Gastrocnemius medialis (tissue), 4 donors: Measurements from ENCODE around the gene EFNA5. TPM values are rescaled to one million over a fixed set of nuclear protein-coding genes. Genes with fewer than 3 reads are reported as not detected.

Experiments
- ATAC-seq, 2 donors: fragments of 150-250 bp; one replicate each; pipeline ENCODE4 v1.9.1; 2016
- DNase-seq, 2 donors: peaks; one replicate each; pipeline ENCODE4 v3.0.0-alpha.2; 2019
- H3K27ac ChIP-seq, 4 donors: fragments of 200-600 bp; sonication (generic); 1 replicate in 1 of 4; 2 replicates in 3 of 4; pipeline ENCODE4 v1.5.1; 2016 to 2018; ENCODE audit warnings: mild to moderate bottlenecking in 2 of 4, moderate library complexity in 1 of 4
- H3K27me3 ChIP-seq, 3 donors: fragments of 200-600 bp; sonication (generic) in 2 of 3; 1 replicate in 1 of 3; 2 replicates in 2 of 3; pipeline versions ENCODE4 v1.5.1 to v1.6.0; 2016 to 2019; ENCODE audit warnings: mild to moderate bottlenecking in 1 of 3, moderate library complexity in 1 of 3
- H3K36me3 ChIP-seq, 2 donors: fragments of 200-600 bp; sonication (generic) in 1 of 2; one replicate each; pipeline ENCODE4 v1.5.1; 2017 to 2018
- H3K4me1 ChIP-seq, 2 donors: fragments of 200-600 bp; sonication (generic) in 1 of 2; one replicate each; pipeline ENCODE4 v1.5.1; 2016 to 2017; ENCODE audit warnings: mild to moderate bottlenecking in 2 of 2
- H3K4me3 ChIP-seq, 4 donors: fragments of 200-600 bp; sonication (generic) in 3 of 4; 1 replicate in 1 of 4; 2 replicates in 3 of 4; pipeline ENCODE4 v1.5.1; 2016 to 2019; ENCODE audit warnings: mild to moderate bottlenecking in 2 of 4
- H3K9me3 ChIP-seq, 3 donors: fragments of 200-600 bp; sonication (generic) in 2 of 3; 1 replicate in 1 of 3; 2 replicates in 2 of 3; pipeline ENCODE4 v1.5.1; 2016 to 2019
- CTCF ChIP-seq, 5 experiments: fragments of 450-650 bp in 3 of 5; fragments of 200-600 bp in 2 of 5; sonication (generic) in 2 of 5; IDR thresholded peaks in 4 of 5; conservative IDR thresholded peaks in 1 of 5; 1 replicate in 4 of 5; 2 replicates in 1 of 5; pipeline ENCODE4 v1.5.1; 2016 to 2019; ENCODE audit warnings: antibody characterized with exemption in 5 of 5, mild to moderate bottlenecking in 3 of 5, moderate library complexity in 3 of 5
- POLR2A ChIP-seq, 2 donors: fragments of 450-650 bp; IDR thresholded peaks; one replicate each; pipeline ENCODE4 v1.6.1; 2017; ENCODE audit warnings: antibody characterized with exemption in 2 of 2, mild to moderate bottlenecking in 2 of 2, moderate library complexity in 2 of 2
- in situ Hi-C, 4 donors: fragments of 200-750 bp; cut with MboI; loops; one replicate each; pipeline versions ENCODE4 v1.15.0 to v1.8.0; 2017; ENCODE audit warnings: low sequenced_read_pairs in 4 of 4
- intact Hi-C: fragments of 100-400 bp; cut with DNase I; formaldehyde crosslinking; loops from one replicate; pipeline ENCODE4 v1.15.1; 2023; ENCODE audit warnings: low total_unique reads
- total RNA-seq, 4 donors: library from RNA; depleted of rRNA; stranded (reverse); fragments of >200 nt; gene quantifications; one replicate each; pipeline versions ENCODE4 v1.1.0 to v1.2.3, GENCODE V29; 2016

Gene EFNA5
- total RNA-seq, 4 donors from 2014 or later, result 0.15 to 0.62 (median 0.20) TPM; not detected in 1

- Histone ChIP-seq H3K36me3 (no peaks in the 10 kb centered on the region), H3K27me3 (no peaks in the 10 kb centered on the region), H3K4me3 (no peak overlapping the region), H3K9me3 (no peaks in the 10 kb centered on the region), H3K4me1 (no peaks in the 10 kb centered on the region), H3K27ac (no peak overlapping the region)
- intact Hi-C loops, result no loop called here
- DNase-seq (no peak), ATAC-seq (no peak)
- no peak for TF ChIP-seq CTCF (IDR thresholded peaks at IDR 0.05 in 4 of 5, conservative IDR thresholded peaks at IDR 0.05 in 1 of 5)
- no peak for TF ChIP-seq POLR2A (IDR thresholded peaks at IDR 0.05)
- in situ Hi-C loops, result no loop called here
Measured at GRCh38 chr5:107654827-107655226, 15.9 kb downstream of the EFNA5 start.

GRCh38 chr5:107653685-107654084 is 17.1 kb downstream of the EFNA5 start:
- H3K27me3 ChIP-seq, result no peaks in the 10 kb centered on the region
- no peaks in the 10 kb centered on the region for H3K36me3 ChIP-seq
- H3K4me3 ChIP-seq, result no peak overlapping the region
- intact Hi-C loops, result no loop called here
- no peaks in the 10 kb centered on the region for H3K9me3 ChIP-seq
- DNase-seq (no peak), ATAC-seq (no peak)
- no peak for TF ChIP-seq POLR2A (IDR thresholded peaks at IDR 0.05)
- no peak for TF ChIP-seq CTCF (IDR thresholded peaks at IDR 0.05 in 4 of 5, conservative IDR thresholded peaks at IDR 0.05 in 1 of 5)
- H3K27ac ChIP-seq, result no peak overlapping the region
- H3K4me1 ChIP-seq, result no peaks in the 10 kb centered on the region
- in situ Hi-C loops, result no loop called here

GRCh38 chr5:107652839-107653607 is 17.7 kb downstream of the EFNA5 start:
- TF ChIP-seq CTCF (IDR thresholded peaks at IDR 0.05 in 4 of 5, conservative IDR thresholded peaks at IDR 0.05 in 1 of 5) (no peak), POLR2A (IDR thresholded peaks at IDR 0.05) (no peak)
- intact Hi-C loops (no loop called here), in situ Hi-C loops (no loop called here)
- Histone ChIP-seq H3K4me1 (no peaks in the 10 kb centered on the region), H3K4me3 (no peak overlapping the region), H3K27ac (no peak overlapping the region), H3K36me3 (no peaks in the 10 kb centered on the region), H3K27me3 (no peaks in the 10 kb centered on the region), H3K9me3 (no peaks in the 10 kb centered on the region)
- DNase-seq (no peak), ATAC-seq (no peak)

GRCh38 chr5:107652408-107652807 is 18.3 kb downstream of the EFNA5 start:
- ATAC-seq, result no peak
- in situ Hi-C loops (no loop called here), intact Hi-C loops (no loop called here)
- no peaks in the 10 kb centered on the region for H3K36me3 ChIP-seq
- H3K4me3 ChIP-seq, result no peak overlapping the region
- DNase-seq, result no peak
- TF ChIP-seq CTCF (IDR thresholded peaks at IDR 0.05 in 4 of 5, conservative IDR thresholded peaks at IDR 0.05 in 1 of 5) (no peak), POLR2A (IDR thresholded peaks at IDR 0.05) (no peak)
- no peaks in the 10 kb centered on the region for H3K4me1 ChIP-seq
- no peaks in the 10 kb centered on the region for H3K27me3 ChIP-seq
- no peak overlapping the region for H3K27ac ChIP-seq
- H3K9me3 ChIP-seq, result no peaks in the 10 kb centered on the region

- no peaks in the 10 kb centered on the region for H3K4me1 ChIP-seq
- no peak for DNase-seq
- no peak for TF ChIP-seq POLR2A (IDR thresholded peaks at IDR 0.05)
- TF ChIP-seq CTCF (IDR thresholded peaks at IDR 0.05 in 4 of 5, conservative IDR thresholded peaks at IDR 0.05 in 1 of 5), result no peak
- H3K9me3 ChIP-seq, result no peaks in the 10 kb centered on the region
- intact Hi-C loops (no loop called here), in situ Hi-C loops (no loop called here)
- ATAC-seq, result no peak
- no peaks in the 10 kb centered on the region for H3K27me3 ChIP-seq
- H3K4me3 ChIP-seq, result no peak overlapping the region
- no peak overlapping the region for H3K27ac ChIP-seq
- H3K36me3 ChIP-seq, result no peaks in the 10 kb centered on the region
Measured at GRCh38 chr5:107651325-107651724, 19.4 kb downstream of the EFNA5 start.
